ENCODE results near the gene CCDC174.

- TF ChIP-seq, protein P1, sequence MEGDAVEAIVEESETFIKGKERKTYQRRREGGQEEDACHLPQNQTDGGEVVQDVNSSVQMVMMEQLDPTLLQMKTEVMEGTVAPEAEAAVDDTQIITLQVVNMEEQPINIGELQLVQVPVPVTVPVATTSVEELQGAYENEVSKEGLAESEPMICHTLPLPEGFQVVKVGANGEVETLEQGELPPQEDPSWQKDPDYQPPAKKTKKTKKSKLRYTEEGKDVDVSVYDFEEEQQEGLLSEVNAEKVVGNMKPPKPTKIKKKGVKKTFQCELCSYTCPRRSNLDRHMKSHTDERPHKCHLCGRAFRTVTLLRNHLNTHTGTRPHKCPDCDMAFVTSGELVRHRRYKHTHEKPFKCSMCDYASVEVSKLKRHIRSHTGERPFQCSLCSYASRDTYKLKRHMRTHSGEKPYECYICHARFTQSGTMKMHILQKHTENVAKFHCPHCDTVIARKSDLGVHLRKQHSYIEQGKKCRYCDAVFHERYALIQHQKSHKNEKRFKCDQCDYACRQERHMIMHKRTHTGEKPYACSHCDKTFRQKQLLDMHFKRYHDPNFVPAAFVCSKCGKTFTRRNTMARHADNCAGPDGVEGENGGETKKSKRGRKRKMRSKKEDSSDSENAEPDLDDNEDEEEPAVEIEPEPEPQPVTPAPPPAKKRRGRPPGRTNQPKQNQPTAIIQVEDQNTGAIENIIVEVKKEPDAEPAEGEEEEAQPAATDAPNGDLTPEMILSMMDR (IDR thresholded peaks at IDR 0.05), result no peak
- TF ChIP-seq POLR2A (IDR thresholded peaks at IDR 0.05), result no peak
These were observed 35.8 kb downstream of the CCDC174 start for GRCh38 chr3:14687360-14687759.

Data from heart left ventricle (tissue), 13 donors.